Sigmoid colon (tissue), 7 donors: Measurements from ENCODE around the gene TMPRSS6. TPM values are rescaled to one million over a fixed set of nuclear protein-coding genes. Genes with fewer than 3 reads are reported as not detected.

ENCODE experiments used
- DNase-seq: peaks from one replicate; pipeline ENCODE4 v3.0.0-alpha.2; 2019
- H3K27ac ChIP-seq, 4 donors: fragments of 200-600 bp; sonication (generic); one replicate each; pipeline ENCODE4 v1.5.1; 2016 to 2019; ENCODE audit warnings: mild to moderate bottlenecking in 1 of 4
- H3K27me3 ChIP-seq, 3 donors: fragments of 200-600 bp; sonication (generic); one replicate each; pipeline ENCODE4 v1.5.1; 2019; ENCODE audit warnings: mild to moderate bottlenecking in 1 of 3
- H3K36me3 ChIP-seq, 4 donors: fragments of 200-600 bp; sonication (generic); one replicate each; pipeline ENCODE4 v1.5.1; 2016 to 2019
- H3K4me1 ChIP-seq, 4 donors: fragments of 200-600 bp; sonication (generic); one replicate each; pipeline ENCODE4 v1.5.1; 2017 to 2019
- H3K4me3 ChIP-seq, 4 donors: fragments of 200-600 bp; sonication (generic); one replicate each; pipeline ENCODE4 v1.5.1; 2017 to 2019; ENCODE audit warnings: mild to moderate bottlenecking in 2 of 4, moderate library complexity in 1 of 4
- H3K9me3 ChIP-seq, 4 donors: fragments of 200-600 bp in 3 of 4; sonication (generic) in 3 of 4; one replicate each; pipeline versions ENCODE4 v1.5.1 to v1.6.1; 2013 to 2019
- CTCF ChIP-seq, 4 experiments: fragments of 450-650 bp in 3 of 4; fragments of 200-600 bp in 1 of 4; IDR thresholded peaks; one replicate each; pipeline ENCODE4 v1.5.1; 2016 to 2019; ENCODE audit warnings: antibody characterized with exemption in 4 of 4, mild to moderate bottlenecking in 3 of 4, moderate library complexity in 2 of 4
- EP300 ChIP-seq, 4 donors: sonication (generic); formaldehyde crosslinking; IDR thresholded peaks; one replicate each; pipeline ENCODE4 v1.6.1; 2017; ENCODE audit warnings: antibody characterized with exemption in 4 of 4
- POLR2A ChIP-seq, 2 donors: fragments of 450-650 bp; IDR thresholded peaks; one replicate each; pipeline ENCODE4 v1.6.1; 2016; ENCODE audit warnings: antibody characterized with exemption in 2 of 2, mild to moderate bottlenecking in 2 of 2, moderate library complexity in 2 of 2
- POLR2AphosphoS5 ChIP-seq, 4 donors: sonication (generic); formaldehyde crosslinking; IDR thresholded peaks; one replicate each; pipeline ENCODE4 v1.6.1; 2017; ENCODE audit warnings: antibody characterized with exemption in 4 of 4
- WGBS, 2 donors: extraction: QIAGEN DNeasy Blood & Tissue Kit; methylation state at CpG; one replicate each; pipeline ENCODE4 v1.1.7; 2013; 5-methylcytosine and 5-hydroxymethylcytosine counted together
- intact Hi-C: fragments of 100-400 bp; cut with DNase I; formaldehyde crosslinking; loops from one replicate; pipeline ENCODE4 v1.15.1; 2023
- polyA plus RNA-seq, 3 donors: library from polyadenylated mRNA; stranded (reverse); fragments of 200-250 nt; gene quantifications; one replicate each; pipeline ENCODE4 v1.2.3, GENCODE V29; 2013
- total RNA-seq, 4 donors: library from RNA; depleted of rRNA; stranded (reverse); fragments of >200 nt; gene quantifications; one replicate each; pipeline ENCODE4 v1.1.0, GENCODE V29; 2016
- donor health status: healthy with polysubstance abuse.
- donor health status: Bipolar disorder and iron deficiency.
- donor health status: healthy.

Gene TMPRSS6
- total and polyA plus RNA-seq, 7 donors: 0.79 to 1.8 TPM; not detected in 5

GRCh38 chr22:37060801-37061610, 48.5 kb downstream of the TMPRSS6 start:
- Histone ChIP-seq H3K27ac (no peak overlapping the region), H3K9me3 (no peaks in the 10 kb centered on the region), H3K4me1 (no peaks in the 10 kb centered on the region), H3K36me3 (peaks cover 0 to 54% (median 24%) of the 10 kb centered on the region in 4 donors), H3K4me3 (no peak overlapping the region), H3K27me3 (no peaks in the 10 kb centered on the region)
- WGBS, 2 donors: 80 to 85% methylated on average over 28 of the region's 28 CpGs
- TF ChIP-seq POLR2AphosphoS5 (IDR thresholded peaks at IDR 0.05) (no peak), EP300 (IDR thresholded peaks at IDR 0.05) (no peak), POLR2A (IDR thresholded peaks at IDR 0.05) (no peak), CTCF (IDR thresholded peaks at IDR 0.05) (no peak)
- DNase-seq: no peak
- intact Hi-C loops: no loop called here

- intact Hi-C loops: loop anchor here (10.0 kb wide), 1 partner anchor 205 kb away; no protein-coding TSS in a partner anchor
- no peaks in the 10 kb centered on the region for H3K4me1 ChIP-seq
- no peak overlapping the region for H3K4me3 ChIP-seq
- H3K27me3 ChIP-seq: no peaks in the 10 kb centered on the region
- no peak overlapping the region for H3K27ac ChIP-seq
- 83 to 87% methylated on average over 9 of the region's 9 CpGs for WGBS, 2 donors
- DNase-seq: no peak
- peaks cover 0 to 64% (median 24%) of the 10 kb centered on the region in 4 donors for H3K36me3 ChIP-seq
- TF ChIP-seq CTCF (IDR thresholded peaks at IDR 0.05) (no peak), EP300 (IDR thresholded peaks at IDR 0.05) (no peak), POLR2A (IDR thresholded peaks at IDR 0.05) (no peak), POLR2AphosphoS5 (IDR thresholded peaks at IDR 0.05) (no peak)
- H3K9me3 ChIP-seq: no peaks in the 10 kb centered on the region
Observed at GRCh38 chr22:37059876-37060449, 49.5 kb downstream of the TMPRSS6 start.

GRCh38 chr22:37058917-37059701, 50.4 kb downstream of the TMPRSS6 start:
- Histone ChIP-seq H3K27ac (no peak overlapping the region), H3K9me3 (no peaks in the 10 kb centered on the region), H3K4me3 (no peak overlapping the region), H3K4me1 (no peaks in the 10 kb centered on the region), H3K27me3 (no peaks in the 10 kb centered on the region), H3K36me3 (peaks cover 0 to 69% (median 24%) of the 10 kb centered on the region in 4 donors)
- TF ChIP-seq CTCF (IDR thresholded peaks at IDR 0.05) (no peak), POLR2A (IDR thresholded peaks at IDR 0.05) (no peak), EP300 (IDR thresholded peaks at IDR 0.05) (no peak), POLR2AphosphoS5 (IDR thresholded peaks at IDR 0.05) (no peak)
- WGBS, 2 donors: 94% methylated on average over 28 of the region's 28 CpGs
- DNase-seq: no peak
- intact Hi-C loops: loop anchor here (10.0 kb wide), 1 partner anchor 204 kb away; no protein-coding TSS in a partner anchor

GRCh38 chr22:37057796-37058510, 51.6 kb downstream of the TMPRSS6 start:
- Histone ChIP-seq H3K9me3 (no peaks in the 10 kb centered on the region), H3K27me3 (no peaks in the 10 kb centered on the region), H3K36me3 (peaks cover 0 to 79% (median 27%) of the 10 kb centered on the region in 4 donors), H3K27ac (no peak overlapping the region), H3K4me3 (no peak overlapping the region), H3K4me1 (peaks cover 0 to 8% (median under 1%) of the 10 kb centered on the region in 4 donors)
- intact Hi-C loops: loop anchor here (10.0 kb wide), 1 partner anchor 203 kb away; no protein-coding TSS in a partner anchor
- WGBS, 2 donors: 91 to 94% methylated on average over 12 of the region's 12 CpGs
- TF ChIP-seq CTCF (IDR thresholded peaks at IDR 0.05) (no peak), POLR2A (IDR thresholded peaks at IDR 0.05) (no peak), POLR2AphosphoS5 (IDR thresholded peaks at IDR 0.05) (no peak), EP300 (IDR thresholded peaks at IDR 0.05) (no peak)
- no peak for DNase-seq
